ENCODE measurements around the gene FNDC3A. TPM values are rescaled to one million over a fixed set of nuclear protein-coding genes. Genes with fewer than 3 reads are reported as not detected.
"Not testable (repeated sequence)": the region's sequence is repeated elsewhere in the genome, so short reads cannot be mapped to it uniquely, and the experiment has no call there.

The FNDC3A gene
- total and polyA plus RNA-seq, 4 experiments from 2014 or later, result 4.6 to 44.4 (median 28.1) TPM

DNA sequence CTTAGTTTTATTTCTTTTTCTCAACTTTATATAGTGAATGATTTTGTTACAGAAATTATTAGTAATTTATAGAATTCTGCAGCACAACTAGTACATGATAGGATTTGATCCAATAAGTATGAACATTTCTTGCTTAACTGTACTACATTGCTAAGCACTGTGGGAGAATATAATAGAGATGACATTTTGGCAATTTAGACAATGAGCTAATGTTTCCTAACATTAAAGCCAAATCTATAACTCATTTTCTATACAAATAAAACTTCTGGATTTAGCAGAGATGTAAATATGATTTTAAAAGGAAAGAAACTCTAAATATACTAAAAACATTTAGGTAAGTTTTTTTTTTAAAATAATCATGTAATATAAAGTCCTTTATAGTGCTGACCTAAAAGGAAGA, 87.3 kb downstream of the FNDC3A start:
- no peaks in the 10 kb centered on the region for H3K27me3 Mint-ChIP-seq
- intact Hi-C loops (cut with micrococcal nuclease), result no loop called here
- H3K36me3 Mint-ChIP-seq, result peaks cover 12 to 39% of the 10 kb centered on the region in 2 donors
- no peak overlapping the region for H3K4me3 Mint-ChIP-seq
- POLR2A ChIA-PET (ENCODE audit: partially characterized antibody), result no interaction called here
- CTCF ChIA-PET (ENCODE audit: partially characterized antibody), result no interaction called here
- peaks cover 0 to 2% (median 0%) of the 10 kb centered on the region in 8 donors for H3K9me3 Mint-ChIP-seq
- Histone ChIP-seq H3K27me3 (ENCODE audit: insufficient read depth, low read length) (no peaks in the 10 kb centered on the region), H3K9me3 (ENCODE audit: control insufficient read depth in 1 of 2, low read length in 2 of 2) (no peaks in the 10 kb centered on the region), H3K4me3 (ENCODE audit: low read length in 2 of 2) (no peak overlapping the region), H3K36me3 (ENCODE audit: insufficient read depth, low read length) (no peaks in the 10 kb centered on the region), H3K4me1 (ENCODE audit: insufficient read depth, low read length) (no peaks in the 10 kb centered on the region), H3K27ac (ENCODE audit: low read depth, low read length) (no peak overlapping the region)
- no peak overlapping the region for H3K27ac Mint-ChIP-seq
- no peak for DNase-seq
- H3K4me1 Mint-ChIP-seq, result peaks cover 5 to 11% (median 9%) of the 10 kb centered on the region in 4 donors

DNA sequence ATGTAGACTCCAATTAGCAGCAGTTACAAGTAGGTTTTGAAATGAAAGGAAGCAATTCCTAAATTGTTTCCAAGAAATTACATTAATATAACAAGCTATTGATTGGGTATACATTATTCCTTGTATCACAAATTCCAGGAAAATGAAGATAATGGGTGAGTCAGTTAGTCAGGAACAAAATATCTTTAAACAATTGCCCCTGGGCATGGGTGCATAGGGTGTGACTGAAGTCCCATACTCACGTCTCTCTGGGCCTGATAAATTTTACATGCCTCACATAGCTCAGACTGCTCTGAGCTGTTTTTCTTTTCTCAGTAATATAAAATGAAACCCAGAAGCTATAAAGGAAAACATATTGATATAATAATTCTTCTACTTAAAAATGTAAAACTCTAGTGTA, 87.8 kb downstream of the FNDC3A start:
- H3K4me1 ChIP-seq (ENCODE audit: insufficient read depth, low read length), result no peaks in the 10 kb centered on the region
- peaks cover 5 to 11% (median 9%) of the 10 kb centered on the region in 4 donors for H3K4me1 Mint-ChIP-seq
- no peak overlapping the region for H3K4me3 Mint-ChIP-seq
- no peaks in the 10 kb centered on the region for H3K27me3 Mint-ChIP-seq
- no peaks in the 10 kb centered on the region for H3K9me3 ChIP-seq (ENCODE audit: control insufficient read depth in 1 of 2, low read length in 2 of 2)
- H3K36me3 ChIP-seq (ENCODE audit: insufficient read depth, low read length), result no peaks in the 10 kb centered on the region
- ChIA-PET POLR2A (ENCODE audit: partially characterized antibody) (no interaction called here), CTCF (ENCODE audit: partially characterized antibody) (no interaction called here)
- H3K4me3 ChIP-seq (ENCODE audit: low read length in 2 of 2), result no peak overlapping the region
- H3K9me3 Mint-ChIP-seq, result peaks cover 0 to 2% (median 0%) of the 10 kb centered on the region in 8 donors
- H3K27ac ChIP-seq (ENCODE audit: low read depth, low read length), result no peak overlapping the region
- H3K36me3 Mint-ChIP-seq, result peaks cover 11 to 34% of the 10 kb centered on the region in 2 donors
- intact Hi-C loops (cut with micrococcal nuclease), result no loop called here
- no peak overlapping the region for H3K27ac Mint-ChIP-seq
- no peak for DNase-seq
- no peaks in the 10 kb centered on the region for H3K27me3 ChIP-seq (ENCODE audit: insufficient read depth, low read length)

DNA sequence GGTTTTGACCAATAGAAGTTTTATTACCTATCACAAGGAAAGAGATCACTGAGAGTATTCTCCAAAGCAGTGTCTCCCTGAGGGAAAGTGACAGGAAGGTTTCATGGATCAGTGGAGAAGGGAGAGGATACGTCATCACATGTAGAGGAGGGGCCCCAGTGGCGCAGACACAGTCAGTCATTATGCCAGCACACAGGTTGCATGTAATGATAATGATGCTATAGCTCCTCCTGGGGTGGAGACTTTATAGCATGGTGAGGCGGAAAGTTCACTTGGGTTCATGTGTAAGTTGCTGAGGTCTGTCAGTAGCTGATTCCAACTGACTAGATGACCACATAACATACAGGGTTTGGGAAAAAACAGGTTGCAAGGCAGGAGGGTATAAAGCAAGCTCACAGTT, 88.8 kb downstream of the FNDC3A start:
- Histone ChIP-seq H3K27me3 (ENCODE audit: insufficient read depth, low read length) (no peaks in the 10 kb centered on the region), H3K27ac (ENCODE audit: low read depth, low read length) (no peak overlapping the region), H3K36me3 (ENCODE audit: insufficient read depth, low read length) (no peaks in the 10 kb centered on the region), H3K4me1 (ENCODE audit: insufficient read depth, low read length) (no peaks in the 10 kb centered on the region), H3K4me3 (ENCODE audit: low read length in 2 of 2) (no peak overlapping the region), H3K9me3 (ENCODE audit: control insufficient read depth in 1 of 2, low read length in 2 of 2) (no peaks in the 10 kb centered on the region)
- Mint-ChIP-seq H3K36me3 (peaks cover 13 to 35% of the 10 kb centered on the region in 2 donors), H3K4me3 (no peak overlapping the region), H3K27me3 (no peaks in the 10 kb centered on the region), H3K27ac (peak overlapping the region in 1 of 7 donors; percentile 17), H3K9me3 (peaks cover 0 to 2% (median 0%) of the 10 kb centered on the region in 8 donors), H3K4me1 (peaks cover 5 to 11% (median 10%) of the 10 kb centered on the region in 4 donors)
- ChIA-PET CTCF (ENCODE audit: partially characterized antibody) (no interaction called here), POLR2A (ENCODE audit: partially characterized antibody) (no interaction called here)
- DNase-seq, result no peak
- intact Hi-C loops (cut with micrococcal nuclease), result no loop called here

DNA sequence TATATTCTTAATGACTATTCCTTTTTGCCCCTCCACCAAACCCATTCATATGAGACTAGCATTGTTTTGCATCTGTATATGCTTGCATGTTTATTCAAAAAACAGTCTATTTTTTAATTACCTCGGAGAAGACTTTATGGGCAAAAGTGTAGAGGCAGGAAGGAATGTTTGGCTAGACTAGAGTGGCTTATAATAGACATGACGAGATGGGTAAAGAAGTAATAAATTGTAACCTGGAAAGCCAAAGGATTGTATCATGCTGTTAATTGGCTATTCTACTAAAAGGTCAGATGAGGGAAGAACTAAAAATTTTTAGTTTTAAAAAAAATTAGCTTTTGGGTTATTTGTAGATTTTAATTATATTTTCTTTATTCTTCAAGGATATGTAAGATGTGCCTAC, 91.1 kb downstream of the FNDC3A start:
- H3K27me3 Mint-ChIP-seq, result no peaks in the 10 kb centered on the region
- intact Hi-C loops (cut with micrococcal nuclease), result no loop called here
- POLR2A ChIA-PET (ENCODE audit: partially characterized antibody), result no interaction called here
- Histone ChIP-seq H3K27me3 (ENCODE audit: insufficient read depth, low read length) (no peaks in the 10 kb centered on the region), H3K4me3 (ENCODE audit: low read length in 2 of 2) (no peak overlapping the region), H3K4me1 (ENCODE audit: insufficient read depth, low read length) (no peaks in the 10 kb centered on the region), H3K27ac (ENCODE audit: low read depth, low read length) (no peak overlapping the region), H3K36me3 (ENCODE audit: insufficient read depth, low read length) (no peaks in the 10 kb centered on the region), H3K9me3 (ENCODE audit: control insufficient read depth in 1 of 2, low read length in 2 of 2) (no peaks in the 10 kb centered on the region)
- H3K4me1 Mint-ChIP-seq, result peaks cover 11 to 15% (median 14%) of the 10 kb centered on the region in 4 donors
- H3K9me3 Mint-ChIP-seq, result peaks cover 0 to 2% (median 0%) of the 10 kb centered on the region in 8 donors
- peaks cover 21 to 46% of the 10 kb centered on the region in 2 donors for H3K36me3 Mint-ChIP-seq
- no peak for DNase-seq
- H3K4me3 Mint-ChIP-seq, result no peak overlapping the region
- no peak overlapping the region for H3K27ac Mint-ChIP-seq
- CTCF ChIA-PET (ENCODE audit: partially characterized antibody), result no interaction called here

DNA sequence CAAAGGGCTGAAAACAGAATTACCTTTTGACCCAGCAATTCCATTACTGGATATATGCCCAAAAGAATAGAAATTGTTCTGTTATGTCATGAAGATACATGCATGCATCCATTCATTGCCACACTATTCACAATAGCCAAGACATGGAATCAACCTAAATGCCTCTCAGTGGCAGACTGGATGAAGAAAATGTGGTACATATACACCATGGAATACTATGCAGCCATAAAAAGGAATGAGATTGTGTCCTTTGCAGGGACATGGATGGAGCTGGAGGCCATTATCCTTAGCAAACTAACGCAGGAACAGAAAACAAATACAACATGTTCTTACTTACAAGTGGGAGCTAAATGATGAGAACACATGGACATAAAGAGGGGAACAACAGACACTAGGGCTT, 92.8 kb downstream of the FNDC3A start:
- H3K4me3 Mint-ChIP-seq; H3K27me3 ChIP-seq (ENCODE audit: insufficient read depth, low read length); H3K27me3 Mint-ChIP-seq; CTCF ChIA-PET (ENCODE audit: partially characterized antibody); intact Hi-C loops (cut with micrococcal nuclease); H3K36me3 ChIP-seq (ENCODE audit: insufficient read depth, low read length); H3K4me3 ChIP-seq (ENCODE audit: low read length in 2 of 2); DNase-seq; H3K4me1 ChIP-seq (ENCODE audit: insufficient read depth, low read length); H3K27ac ChIP-seq (ENCODE audit: low read depth, low read length); H3K9me3 ChIP-seq (ENCODE audit: control insufficient read depth in 1 of 2, low read length in 2 of 2); H3K9me3 Mint-ChIP-seq; POLR2A ChIA-PET (ENCODE audit: partially characterized antibody): not testable (repeated sequence)
- Mint-ChIP-seq H3K27ac (peak overlapping the region in 1 of 7 donors; percentile 85), H3K4me1 (peaks cover 6 to 11% (median 8%) of the 10 kb centered on the region in 4 donors), H3K36me3 (peaks cover 21 to 45% of the 10 kb centered on the region in 2 donors)

DNA sequence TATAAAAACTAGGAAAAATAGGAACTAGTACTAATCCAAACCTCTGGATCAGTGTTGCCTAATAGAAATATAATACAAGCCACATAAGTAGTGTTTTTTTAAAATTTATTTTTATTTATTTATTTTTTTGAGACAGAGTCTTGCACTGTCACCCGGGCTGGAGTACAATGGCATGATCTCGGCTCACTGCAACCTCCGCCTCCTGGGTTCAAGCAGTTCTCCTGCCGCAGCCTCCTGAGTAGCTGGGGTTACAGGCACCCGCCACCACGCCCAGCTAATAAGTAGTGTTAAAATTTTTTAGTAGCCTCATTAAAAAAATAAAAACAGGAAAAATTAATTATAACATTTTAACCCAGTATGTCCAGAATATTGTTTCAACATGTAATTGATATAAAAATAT, 94.3 kb downstream of the FNDC3A start:
- H3K9me3 Mint-ChIP-seq; H3K4me1 ChIP-seq (ENCODE audit: insufficient read depth, low read length); H3K36me3 ChIP-seq (ENCODE audit: insufficient read depth, low read length); DNase-seq; H3K4me3 ChIP-seq (ENCODE audit: low read length in 2 of 2); intact Hi-C loops (cut with micrococcal nuclease); H3K27ac Mint-ChIP-seq; H3K4me3 Mint-ChIP-seq; H3K27me3 Mint-ChIP-seq; H3K9me3 ChIP-seq (ENCODE audit: control insufficient read depth in 1 of 2, low read length in 2 of 2); H3K27ac ChIP-seq (ENCODE audit: low read depth, low read length); CTCF ChIA-PET (ENCODE audit: partially characterized antibody); H3K27me3 ChIP-seq (ENCODE audit: insufficient read depth, low read length): not testable (repeated sequence)
- POLR2A ChIA-PET (ENCODE audit: partially characterized antibody), result interaction anchor here (1.0 kb wide), 1 partner anchor 94 kb away, joined by 3 read pairs; the partner anchor contains the start of gene FNDC3A
- peaks cover 6 to 10% (median 8%) of the 10 kb centered on the region in 4 donors for H3K4me1 Mint-ChIP-seq
- H3K36me3 Mint-ChIP-seq, result peaks cover 23 to 41% of the 10 kb centered on the region in 2 donors

DNA sequence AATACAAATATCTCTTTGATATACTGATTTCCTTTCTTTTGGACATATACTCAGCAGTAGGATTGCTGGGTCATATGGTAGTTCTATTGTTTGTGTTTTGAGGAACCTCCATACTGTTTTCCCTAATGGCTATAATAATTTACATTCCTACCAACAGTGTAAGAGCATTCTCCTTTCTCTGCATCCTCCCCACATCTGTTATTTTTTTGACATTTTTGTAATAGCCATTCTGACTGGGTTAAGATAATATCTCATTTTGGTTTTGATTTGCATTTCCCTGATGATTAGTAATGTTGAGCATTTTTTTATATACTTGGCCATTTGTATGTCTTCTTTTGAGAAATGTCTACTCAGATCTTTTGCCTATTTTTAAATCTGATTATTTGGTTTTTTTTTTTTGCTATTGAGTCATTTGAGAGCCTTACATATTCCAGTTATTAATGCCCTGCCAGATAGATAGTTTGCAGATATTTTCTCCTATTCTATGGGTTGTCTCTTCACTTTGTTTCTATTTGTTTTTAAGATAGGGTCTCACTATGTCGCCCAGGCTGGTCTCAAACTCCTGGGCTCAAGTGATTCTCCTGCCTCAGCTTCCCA, 95.7 kb downstream of the FNDC3A start:
- H3K4me1 ChIP-seq (ENCODE audit: insufficient read depth, low read length), result no peaks in the 10 kb centered on the region
- Mint-ChIP-seq H3K27ac (peak overlapping the region in 1 of 7 donors; percentile 74), H3K4me1 (peaks cover 6 to 11% (median 8%) of the 10 kb centered on the region in 4 donors), H3K9me3 (peaks cover 0 to 2% (median 0%) of the 10 kb centered on the region in 8 donors), H3K36me3 (peaks cover 32 to 42% of the 10 kb centered on the region in 2 donors), H3K4me3 (no peak overlapping the region), H3K27me3 (no peaks in the 10 kb centered on the region)
- no peaks in the 10 kb centered on the region for H3K27me3 ChIP-seq (ENCODE audit: insufficient read depth, low read length)
- ChIA-PET CTCF (ENCODE audit: partially characterized antibody) (interaction anchor here (0.7 to 1.1 kb wide), 2 partner anchors 11 to 130 kb away, joined by 3 read pairs; no protein-coding TSS in a partner anchor), POLR2A (ENCODE audit: partially characterized antibody) (no interaction called here)
- DNase-seq, result no peak
- peaks cover 3% of the 10 kb centered on the region for H3K36me3 ChIP-seq (ENCODE audit: insufficient read depth, low read length)
- intact Hi-C loops (cut with micrococcal nuclease), result no loop called here
- no peak overlapping the region for H3K4me3 ChIP-seq (ENCODE audit: low read length in 2 of 2)
- no peak overlapping the region for H3K27ac ChIP-seq (ENCODE audit: low read depth, low read length)
- H3K9me3 ChIP-seq (ENCODE audit: control insufficient read depth in 1 of 2, low read length in 2 of 2), result no peaks in the 10 kb centered on the region

Measured in CD4-positive, alpha-beta memory T cell (primary cell).